DLD1 (cell line): ENCODE results near the gene CCDC159.

ENCODE experiments used
- in situ Hi-C: cut with HindIII; loops from 2 replicates; pipeline ENCODE4 v1.10.0; 2017; ENCODE audit warnings: low sequenced_read_pairs

CCDC159 gene

DNA sequence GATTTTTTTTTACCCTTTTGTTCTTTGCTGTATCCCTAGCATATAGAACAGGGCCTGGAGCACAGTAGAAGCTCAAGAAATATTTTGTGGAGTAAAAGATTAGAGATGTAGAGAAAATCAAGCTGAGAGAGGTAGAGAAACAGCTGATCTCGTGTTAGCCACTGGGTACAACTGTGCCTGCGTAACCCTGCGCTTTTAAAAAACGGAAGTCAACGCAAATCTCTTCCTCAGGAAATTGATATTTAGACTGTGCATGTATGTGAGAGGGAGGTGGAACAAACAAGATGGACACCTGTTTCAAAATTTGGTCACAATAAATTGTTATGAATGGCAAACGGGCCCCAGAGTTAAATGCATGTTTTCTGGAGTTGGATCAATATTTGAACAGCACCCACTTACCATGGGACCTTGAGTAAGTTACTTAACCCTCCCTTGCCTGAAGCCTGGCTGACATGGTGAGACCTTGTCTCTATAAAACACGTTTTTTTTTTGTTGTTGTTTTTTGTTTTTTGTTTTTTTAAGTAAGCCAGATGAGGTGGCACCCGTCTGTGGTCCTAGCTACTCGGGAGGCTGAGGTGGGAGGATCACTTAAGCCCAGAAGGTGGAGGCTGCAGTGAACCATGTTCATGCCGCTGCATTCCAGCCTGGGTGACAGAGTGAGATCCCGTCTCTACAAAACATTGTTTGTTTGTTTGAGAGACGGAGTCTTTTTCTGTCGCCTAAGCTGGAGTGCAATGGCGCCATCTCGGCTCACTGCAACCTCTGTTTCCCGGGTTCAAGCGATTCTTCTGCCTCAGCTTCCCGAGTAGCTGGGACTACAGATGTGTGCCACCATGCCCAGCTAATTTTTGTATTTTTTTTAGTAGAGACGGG lies 41.1 kb downstream of the CCDC159 start:
- in situ Hi-C loops: no loop called here

DNA sequence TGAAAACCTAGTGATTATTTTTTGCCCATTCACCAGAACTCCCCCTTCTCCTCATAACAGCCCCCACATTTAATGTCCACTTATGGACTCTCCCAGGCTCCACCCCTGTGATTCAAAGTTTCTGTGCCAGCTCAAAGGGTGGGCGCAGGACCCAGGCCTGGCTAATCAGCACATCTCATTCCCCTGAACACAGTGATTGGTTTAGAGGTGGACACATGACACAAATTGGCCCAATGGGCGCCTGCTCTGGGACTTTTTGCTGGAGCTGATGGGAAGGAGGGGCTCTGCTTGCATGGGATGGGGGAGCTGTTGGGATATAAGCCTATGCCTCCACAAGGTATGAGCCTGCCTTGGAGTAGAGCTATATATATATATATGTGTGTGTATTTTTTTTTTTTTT lies 44.0 kb downstream of the CCDC159 start:
- in situ Hi-C loops: no loop called here

DNA sequence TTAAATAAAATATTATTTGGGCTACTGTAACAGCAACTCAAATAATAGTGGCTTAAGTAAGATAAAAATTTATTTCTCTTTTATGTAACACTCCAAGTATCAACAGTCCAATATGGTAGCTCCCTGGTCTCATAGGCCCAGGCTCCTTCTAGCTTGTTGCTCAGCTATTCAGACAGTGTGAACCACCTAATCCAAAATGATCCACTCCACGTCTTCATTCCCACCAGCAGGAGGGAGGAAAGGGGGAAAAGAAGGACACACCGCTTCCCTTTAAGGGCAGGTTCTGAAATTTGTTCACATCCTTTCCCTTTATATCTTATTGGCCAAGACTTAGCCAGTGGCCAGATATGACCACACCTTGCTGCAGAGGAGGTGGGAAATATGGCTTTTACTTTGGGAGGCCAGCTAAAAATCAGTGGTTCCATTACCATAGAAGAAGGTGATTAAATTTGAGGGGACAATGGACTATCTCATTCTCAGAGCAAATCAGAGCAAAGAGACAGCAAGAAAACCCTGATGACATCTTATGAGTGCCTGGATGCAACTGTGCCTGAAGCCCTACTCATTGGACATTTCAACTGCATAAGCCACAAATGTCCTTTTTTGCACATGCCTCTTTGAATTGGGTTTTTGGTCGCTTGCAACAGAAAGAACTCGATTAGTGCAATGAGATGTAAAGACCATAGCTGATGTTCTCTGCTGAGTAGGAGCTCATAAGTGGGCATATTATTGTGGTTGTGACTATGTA lies 44.8 kb downstream of the CCDC159 start:
- in situ Hi-C loops: no loop called here

DNA sequence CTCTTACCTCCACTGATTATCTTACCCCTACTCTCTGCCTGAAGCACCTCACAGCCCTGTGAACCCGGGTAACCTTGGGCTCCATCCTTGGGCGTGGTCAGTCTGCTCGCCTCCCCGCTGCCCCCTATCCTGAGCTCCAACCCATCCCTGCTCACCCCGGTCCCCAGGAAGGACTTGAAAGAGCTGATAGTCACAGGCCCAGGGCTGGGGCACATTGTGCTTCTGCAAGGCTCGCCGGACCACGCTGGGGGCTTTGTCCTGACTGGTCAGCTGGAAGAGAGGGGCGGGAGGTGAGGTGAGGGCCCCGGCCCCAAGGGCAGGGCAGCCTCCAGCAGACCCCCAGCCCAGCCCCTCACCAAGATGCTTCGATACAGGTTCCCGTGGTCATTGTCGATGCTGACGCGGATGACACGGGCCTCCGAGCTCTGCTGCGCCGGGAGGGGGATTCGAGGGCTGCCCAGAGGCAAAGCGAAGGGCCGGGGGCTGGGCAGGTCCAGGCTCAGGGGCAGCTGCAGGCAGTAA lies 50.8 kb downstream of the CCDC159 start:
- in situ Hi-C loops: no loop called here

DNA sequence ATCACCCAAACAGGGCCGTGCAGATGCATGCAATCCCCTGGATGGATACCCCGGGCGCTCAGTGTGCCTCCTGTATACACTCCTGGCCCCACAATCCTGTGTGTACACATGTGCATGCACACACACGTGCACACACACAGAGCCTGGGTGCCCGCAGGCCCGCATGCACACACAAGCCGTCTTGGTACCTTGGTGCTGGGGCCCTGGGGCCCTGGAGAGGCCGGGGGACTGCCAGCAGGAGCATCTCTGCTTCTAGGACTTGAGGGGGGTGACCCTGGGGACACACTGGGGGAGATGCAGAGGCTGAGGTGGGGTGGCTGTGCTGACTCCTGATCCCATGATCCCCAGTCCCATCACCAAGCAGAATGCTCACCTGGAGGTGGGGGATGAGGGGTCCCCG lies 53.3 kb downstream of the CCDC159 start:
- in situ Hi-C loops: no loop called here

DNA sequence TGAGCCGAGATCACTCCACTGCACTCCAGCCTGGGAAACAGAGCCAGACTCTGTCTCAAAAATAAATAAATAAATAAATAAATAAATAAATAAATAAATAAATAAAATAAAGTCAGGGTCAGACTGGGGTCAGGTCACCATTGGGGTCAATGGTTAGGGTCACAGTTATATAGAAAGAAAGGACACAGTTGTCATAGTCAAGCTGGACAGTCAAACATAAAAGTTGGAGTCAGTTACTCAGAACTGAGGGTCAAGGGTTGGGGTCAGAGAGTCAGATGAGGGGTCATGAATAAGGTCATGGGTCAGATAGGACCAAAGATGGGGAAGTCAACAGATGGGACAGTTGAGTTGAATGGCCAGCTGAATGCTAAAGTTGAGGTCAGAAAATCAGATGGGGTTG lies 54.5 kb downstream of the CCDC159 start:
- in situ Hi-C loops: no loop called here

DNA sequence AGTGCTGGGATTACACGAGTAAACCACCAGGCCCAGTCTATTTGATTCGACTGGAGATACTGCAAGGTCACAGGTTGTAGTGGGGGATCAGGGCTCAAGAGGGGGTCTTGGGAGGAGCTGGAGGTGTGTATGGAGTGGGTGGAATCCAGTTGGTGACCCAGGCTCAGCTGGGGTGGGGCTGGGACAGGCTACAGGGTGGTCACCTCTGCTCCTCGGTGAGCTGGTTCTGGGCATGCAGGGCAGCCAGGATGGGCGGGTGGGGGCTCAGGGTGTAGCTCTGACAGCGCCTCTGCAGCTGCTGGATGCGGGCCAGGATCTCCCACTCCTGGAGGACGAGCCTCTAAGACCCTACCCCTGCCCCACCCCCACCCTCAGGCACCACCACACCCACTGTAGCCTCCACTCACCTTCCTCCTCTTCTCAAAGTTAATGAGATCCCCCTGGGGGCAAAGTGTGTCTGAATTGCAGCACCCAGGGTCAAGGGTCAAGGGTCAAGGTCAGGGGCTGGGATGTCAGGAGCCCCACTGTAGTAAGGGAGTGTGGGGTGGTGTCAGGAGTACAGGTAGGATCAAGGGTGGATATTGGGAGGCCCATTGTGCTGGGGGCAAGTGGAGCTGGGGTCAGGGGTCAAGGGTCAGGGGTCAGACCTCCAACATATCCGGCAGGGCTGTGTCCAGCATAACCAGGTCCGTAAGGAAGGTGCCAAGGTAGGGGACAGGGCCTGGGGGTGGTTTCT lies 55.7 kb downstream of the CCDC159 start:
- in situ Hi-C loops: no loop called here
